ENCODE measurements around the gene SRPRA. TPM values are rescaled to one million over a fixed set of nuclear protein-coding genes. Genes with fewer than 3 reads are reported as not detected.

Gene SRPRA
- total RNA-seq, 1 experiment from 2014 or later, result 64.3 TPM

DNA sequence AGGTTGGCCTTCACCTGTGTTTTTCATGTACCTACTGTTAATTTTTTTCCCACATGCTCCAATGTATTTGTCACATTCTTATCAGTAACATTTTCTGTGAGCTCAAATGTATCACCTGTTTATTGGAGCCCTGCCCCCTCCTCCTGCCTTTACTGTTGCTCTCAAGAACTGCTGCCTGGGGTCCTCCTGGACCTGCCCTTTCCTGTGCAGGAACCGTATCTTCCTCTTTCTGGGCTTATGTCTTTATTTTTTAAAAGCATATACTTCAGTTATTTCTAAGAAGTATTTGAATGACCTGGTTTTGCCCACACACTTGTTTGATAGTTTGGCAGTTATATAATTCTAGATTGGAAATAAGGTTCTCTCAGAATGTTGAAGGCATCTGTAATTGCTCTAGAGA, 51.2 kb downstream of the SRPRA start:
- Histone ChIP-seq H4K20me1 (ENCODE audit: control insufficient read depth, insufficient read depth, insufficient read length) (no peaks in the 10 kb centered on the region), H3K4ac (ENCODE audit: low read depth, low read length) (no peak overlapping the region)

More for the DNA sequence above, 51.2 kb downstream of the SRPRA start:
- no peaks in the 10 kb centered on the region for H3K4me1 ChIP-seq (ENCODE audit: insufficient read depth, low read length)
- H2BK15ac ChIP-seq (ENCODE audit: low read depth, low read length), result no peak overlapping the region
- no peak overlapping the region for H3K14ac ChIP-seq (ENCODE audit: insufficient read depth, low read length)
- no peak overlapping the region for H2BK20ac ChIP-seq (ENCODE audit: low read depth, low read length, poor library complexity, severe bottlenecking)
- no peak overlapping the region for H2BK5ac ChIP-seq (ENCODE audit: insufficient read length, low read length)
- H4K5ac ChIP-seq (ENCODE audit: insufficient read length, low read depth, low read length), result no peak overlapping the region
- no peak for DNase-seq
- TF ChIP-seq CTCF (conservative IDR thresholded peaks at IDR 0.05), result no peak
- H2AFZ ChIP-seq (ENCODE audit: low read length), result no peak overlapping the region
- no peak overlapping the region for H3K18ac ChIP-seq (ENCODE audit: insufficient read length, low read depth, low read length)
- no peak overlapping the region for H2BK120ac ChIP-seq (ENCODE audit: low read depth, low read length, poor library complexity, severe bottlenecking)
- H3K9me3 ChIP-seq (ENCODE audit: control insufficient read depth, low read depth, low read length), result no peaks in the 10 kb centered on the region
- Mint-ChIP-seq H3K36me3 (ENCODE audit: insufficient read depth in 1 of 3, low read depth in 3 of 3) (peaks cover 0 to 3% (median 0%) of the 10 kb centered on the region in 3 experiments; a peak in 1 of 7 replicates), H3K4me1 (peaks cover 7 to 10% of the 10 kb centered on the region in 2 experiments), H3K4me3 (no peak overlapping the region), H3K27ac (no peak overlapping the region), H3K9me3 (no peaks in the 10 kb centered on the region), H3K27me3 (ENCODE audit: low read depth) (no peaks in the 10 kb centered on the region)
- H3K23ac ChIP-seq (ENCODE audit: insufficient read length, low read depth, low read length), result no peak overlapping the region
- H3T11ph ChIP-seq (ENCODE audit: low read length), result no peak overlapping the region
- no peak overlapping the region for H4K91ac ChIP-seq (ENCODE audit: insufficient read length, low read depth, low read length)
- H2BK12ac ChIP-seq (ENCODE audit: insufficient read length, low read depth, low read length), result no peak overlapping the region
- H3K56ac ChIP-seq (ENCODE audit: insufficient read length, low read depth, low read length), result no peak overlapping the region
- H3K4me2 ChIP-seq (ENCODE audit: insufficient read depth, insufficient read length, low read length), result no peak overlapping the region
- H3K27me3 ChIP-seq (ENCODE audit: insufficient read depth, low read length), result no peaks in the 10 kb centered on the region
- no peak overlapping the region for H3K9ac ChIP-seq (ENCODE audit: extremely low read depth, insufficient read length, low read length)
- no peak overlapping the region for H2AK5ac ChIP-seq (ENCODE audit: insufficient read length, low read length)
- H3K79me1 ChIP-seq (ENCODE audit: insufficient read depth, low read depth, low read length, poor library complexity, severe bottlenecking), result peaks cover 14% of the 10 kb centered on the region
- no peak overlapping the region for H4K8ac ChIP-seq (replicated peaks; ENCODE audit: insufficient read length, low read depth, low read length)
- WGBS (ENCODE audit: extremely low coverage, insufficient read length, low lambda C conversion rate), result no CpG with 5 or more reads among the region's 1 CpG
- H3K27ac ChIP-seq (ENCODE audit: insufficient read length, low read depth, low read length), result no peak overlapping the region
- no peaks in the 10 kb centered on the region for H3K23me2 ChIP-seq (ENCODE audit: insufficient read length, low read depth, low read length, poor library complexity, severe bottlenecking)
- peaks cover 30% of the 10 kb centered on the region for H3K79me2 ChIP-seq (ENCODE audit: insufficient read depth, low read length)
